ENCODE measurements around the gene ATP10A.

Gene ATP10A

DNA sequence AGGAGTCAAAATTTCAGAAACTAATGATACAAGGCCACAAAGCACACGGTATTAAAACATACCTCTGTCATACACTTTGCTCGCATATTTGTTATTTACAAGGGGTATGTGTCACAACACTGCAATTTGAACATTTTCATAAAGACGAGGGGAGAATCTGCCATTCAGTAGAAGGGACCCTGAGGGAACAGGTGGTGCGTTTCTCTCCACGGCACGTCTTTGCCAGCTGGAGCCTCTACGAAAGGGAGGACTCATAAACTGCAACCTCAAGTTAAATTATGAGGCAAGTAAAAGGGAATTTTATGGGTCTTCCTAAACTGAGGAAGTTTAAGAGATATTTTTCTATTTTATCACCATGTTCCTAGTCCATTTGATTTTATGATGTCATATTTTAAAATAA, 19.1 kb downstream of the ATP10A start:
- intact Hi-C loops (cut with DNase I): no loop called here
- DNase-seq: no peak

GRCh38 chr15:25839638-25840156, 23.4 kb downstream of the ATP10A start:
- intact Hi-C loops (cut with DNase I): no loop called here

DNA sequence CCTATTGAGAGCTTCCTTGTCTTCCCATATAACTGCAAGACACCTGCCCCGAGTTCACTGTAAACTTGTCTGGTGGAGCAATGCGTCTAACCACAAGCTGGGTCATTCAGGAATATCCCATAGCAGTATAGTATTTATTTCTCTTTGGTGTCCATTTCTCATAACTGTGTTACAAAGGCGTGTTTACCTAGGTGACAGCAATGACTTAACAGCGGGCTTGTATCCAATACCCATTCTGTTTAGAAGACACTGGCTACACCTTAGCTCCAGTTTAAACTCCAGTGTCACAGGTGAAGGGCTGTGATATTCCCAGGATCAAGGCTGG, 24.3 kb downstream of the ATP10A start:
- no peak for DNase-seq
- intact Hi-C loops (cut with DNase I): no loop called here

More at GRCh38 chr15:25839638-25840156, 23.4 kb downstream of the ATP10A start:
- no peak for DNase-seq

GRCh38 chr15:25838191-25838870, 24.8 kb downstream of the ATP10A start:
- intact Hi-C loops (cut with DNase I): no loop called here
- no peak for DNase-seq

GRCh38 chr15:25832158-25832557, 31.0 kb downstream of the ATP10A start:
- DNase-seq: no peak
- intact Hi-C loops (cut with DNase I): no loop called here

GRCh38 chr15:25830844-25831451, 32.2 kb downstream of the ATP10A start:
- intact Hi-C loops (cut with DNase I): no loop called here
- no peak for DNase-seq

DNA sequence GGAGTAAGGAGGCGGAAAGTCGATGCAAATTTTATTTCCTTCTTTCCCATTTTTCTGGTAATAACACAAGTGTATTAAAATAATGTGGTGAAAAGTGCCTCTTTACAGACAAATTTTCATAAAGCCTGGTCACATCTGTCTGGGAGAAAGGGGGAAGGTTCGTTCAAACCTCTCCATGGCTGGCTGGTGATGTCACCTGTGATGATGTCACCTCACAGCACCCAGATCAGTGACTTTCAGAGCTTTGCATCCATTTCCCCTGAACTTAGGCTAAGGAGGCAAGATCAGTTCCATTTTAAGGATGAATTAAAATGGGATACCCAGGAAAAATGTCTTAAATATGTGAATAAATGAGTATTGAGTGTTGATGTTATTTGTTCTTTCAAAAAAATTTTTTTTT, 34.1 kb downstream of the ATP10A start:
- no peak for DNase-seq
- intact Hi-C loops (cut with DNase I): no loop called here

DNA sequence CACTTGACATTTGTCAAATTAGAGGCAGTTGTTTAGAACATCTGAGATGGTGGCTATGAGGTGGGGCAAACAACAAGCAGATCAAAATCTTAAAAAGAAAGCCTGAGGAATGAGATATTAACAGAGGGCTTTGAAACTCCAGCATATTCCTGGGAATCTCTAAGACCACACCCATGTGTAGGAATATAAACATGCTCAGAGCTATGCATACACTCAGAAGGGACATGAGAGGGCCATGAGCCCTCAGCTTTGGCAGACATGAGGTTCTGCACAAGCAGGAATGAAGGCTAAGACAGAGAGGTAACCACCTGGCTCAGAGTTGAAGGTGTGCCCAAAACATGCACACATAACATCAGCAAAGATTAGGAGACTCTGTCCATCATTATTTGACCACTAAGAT, 37.9 kb downstream of the ATP10A start:
- DNase-seq: no peak
- intact Hi-C loops (cut with DNase I): no loop called here

DNA sequence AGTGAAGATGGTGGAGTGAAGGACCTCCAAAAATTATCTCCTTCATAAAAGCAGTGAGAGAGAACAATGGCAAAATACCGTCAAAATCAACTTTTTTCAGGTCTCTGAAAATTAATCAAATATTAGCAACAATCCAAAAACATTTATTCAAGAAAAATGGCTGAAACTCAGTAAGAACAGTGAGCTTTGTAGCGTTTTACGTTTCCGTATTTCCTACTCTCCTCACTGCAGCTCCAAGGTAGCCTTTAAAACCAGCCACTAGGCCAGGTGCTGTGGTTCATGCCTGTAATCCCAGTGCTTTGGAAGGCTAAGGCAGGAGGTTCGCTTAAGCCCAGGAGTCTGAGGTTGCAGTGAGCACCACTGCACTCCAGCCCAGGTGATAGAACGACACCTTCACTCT, 38.5 kb downstream of the ATP10A start:
- no peak for DNase-seq
- intact Hi-C loops (cut with DNase I): no loop called here

DNA sequence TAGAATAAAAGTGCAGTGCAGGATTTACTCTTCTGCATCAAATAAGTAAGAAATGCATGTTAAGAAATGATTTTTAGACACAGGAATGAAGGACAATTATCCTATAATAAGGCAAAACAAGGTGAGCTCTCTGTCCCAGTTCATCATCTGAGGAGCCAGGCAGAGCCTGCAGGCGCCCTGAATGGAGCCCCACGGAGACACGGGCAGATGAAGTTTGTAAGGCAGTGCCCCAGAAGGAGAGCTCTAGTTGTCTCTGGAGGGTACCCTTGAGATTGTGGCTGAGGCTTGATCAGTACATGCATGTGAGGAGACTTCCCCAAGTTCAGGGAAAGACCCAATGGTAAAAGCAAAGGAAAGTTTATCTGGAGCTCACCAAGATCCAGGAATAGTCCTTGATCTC, 50.3 kb downstream of the ATP10A start:
- intact Hi-C loops (cut with DNase I): no loop called here
- no peak for DNase-seq

- intact Hi-C loops (cut with DNase I): no loop called here
- DNase-seq: no peak
Measured at GRCh38 chr15:25812073-25812472, 51.1 kb downstream of the ATP10A start.

GRCh38 chr15:25811481-25811906, 51.6 kb downstream of the ATP10A start:
- intact Hi-C loops (cut with DNase I): no loop called here
- DNase-seq: no peak

DNA sequence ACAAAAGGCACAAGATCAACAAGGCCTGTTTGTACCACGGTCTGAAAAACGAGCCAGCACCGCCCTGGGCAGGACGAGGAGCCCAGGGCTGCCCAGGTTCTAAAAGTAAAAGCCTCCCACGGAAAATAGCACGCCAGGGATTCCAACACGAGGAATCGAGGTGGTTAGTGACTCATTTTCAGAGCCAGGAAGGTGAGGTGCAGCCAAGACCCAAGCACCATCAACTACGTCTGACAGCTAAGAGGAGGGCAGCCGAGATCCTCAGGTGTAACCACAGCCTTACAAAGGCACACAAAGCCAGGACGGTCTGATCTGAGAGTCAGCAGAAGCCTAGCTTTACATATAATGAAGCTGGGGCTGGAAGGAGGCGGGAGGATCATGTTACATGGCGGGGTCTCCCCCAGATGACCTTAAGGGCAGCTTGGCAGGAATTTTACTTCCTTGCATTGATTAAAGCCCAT, 52.5 kb downstream of the ATP10A start:
- intact Hi-C loops (cut with DNase I): no loop called here
- DNase-seq: no peak

GRCh38 chr15:25810154-25810553, 53.0 kb downstream of the ATP10A start:
- intact Hi-C loops (cut with DNase I): no loop called here
- no peak for DNase-seq

DNA sequence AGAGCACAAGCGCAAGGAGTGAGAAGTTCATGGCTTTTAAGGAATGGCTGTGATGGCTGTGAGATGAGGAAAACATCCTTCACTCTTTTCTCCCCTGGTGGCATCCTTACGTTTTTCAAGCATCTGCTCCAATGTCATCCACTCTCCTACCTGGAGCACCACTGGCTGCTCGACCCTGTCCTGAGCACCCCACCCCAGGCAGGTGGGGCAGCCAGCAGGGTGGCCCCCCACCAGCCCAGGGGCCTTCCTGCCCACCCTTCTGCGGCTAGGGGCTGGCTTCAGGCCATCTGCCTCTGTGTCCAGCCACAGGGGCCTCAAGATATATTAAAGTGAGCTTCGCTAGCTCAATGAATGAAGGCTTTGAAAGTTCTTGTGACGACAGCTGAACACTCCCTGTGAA, 56.1 kb downstream of the ATP10A start:
- no peak for DNase-seq
- intact Hi-C loops (cut with DNase I): no loop called here

DNA sequence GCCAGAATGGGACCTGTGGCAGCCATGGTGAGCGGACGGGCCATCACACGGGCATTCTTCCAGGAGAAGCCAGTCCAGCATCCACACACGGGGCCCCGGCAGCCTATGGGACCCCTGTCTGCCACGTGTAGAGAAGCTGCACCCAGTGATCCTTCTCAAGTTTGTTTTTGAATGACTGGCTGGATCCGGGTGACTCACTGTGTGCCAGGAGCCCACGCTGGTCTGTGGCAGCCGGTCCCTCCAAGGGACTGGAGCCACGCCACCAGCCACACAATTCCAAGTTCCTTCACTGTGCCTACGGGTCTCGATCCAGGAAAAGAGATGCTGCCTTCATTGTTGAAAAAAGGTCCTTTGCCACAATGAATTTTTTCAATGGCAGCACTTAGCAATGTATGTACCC, 58.1 kb downstream of the ATP10A start:
- intact Hi-C loops (cut with DNase I): no loop called here
- peak in 2 of 42 donors; percentile 15 to 39 for DNase-seq

DNA sequence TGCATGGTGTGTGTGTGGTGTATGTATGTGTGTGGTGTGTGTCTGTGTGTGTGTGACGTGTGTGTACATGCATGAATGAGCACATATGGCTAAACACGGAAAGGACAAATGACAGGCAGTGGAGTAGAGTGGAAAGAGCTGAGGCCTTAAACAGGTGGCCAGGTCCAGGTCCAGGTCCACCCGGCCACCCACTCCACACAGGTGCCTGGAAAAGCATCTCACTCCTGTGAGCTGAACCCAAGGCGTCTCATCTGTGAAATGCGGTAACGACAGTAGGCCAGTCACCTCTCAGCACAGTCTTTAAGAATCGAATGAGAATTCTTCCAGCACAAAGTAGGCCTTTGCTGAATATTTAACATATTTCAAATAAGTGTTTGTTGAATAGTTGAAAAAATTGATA, 58.7 kb downstream of the ATP10A start:
- intact Hi-C loops (cut with DNase I): no loop called here
- no peak for DNase-seq

DNA sequence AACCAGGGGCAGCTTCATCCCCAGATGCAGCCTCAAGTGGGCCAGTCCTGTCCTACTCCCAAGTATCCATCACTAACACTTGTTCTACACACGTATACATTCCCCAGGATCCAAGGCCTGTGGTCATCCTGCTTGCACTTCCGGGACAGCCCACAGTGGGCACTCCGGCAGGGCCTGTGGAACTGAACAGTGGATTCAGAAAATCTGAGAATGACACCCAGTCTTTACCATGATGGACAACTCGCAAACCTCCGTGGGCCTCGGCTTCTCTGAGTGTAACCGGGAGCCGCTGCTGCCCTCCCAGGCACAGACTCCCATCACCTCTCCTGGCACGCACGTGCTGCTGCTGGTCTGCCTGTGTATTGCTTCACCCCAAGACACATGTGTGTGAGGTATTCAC, 59.6 kb downstream of the ATP10A start:
- no peak for DNase-seq

DNA sequence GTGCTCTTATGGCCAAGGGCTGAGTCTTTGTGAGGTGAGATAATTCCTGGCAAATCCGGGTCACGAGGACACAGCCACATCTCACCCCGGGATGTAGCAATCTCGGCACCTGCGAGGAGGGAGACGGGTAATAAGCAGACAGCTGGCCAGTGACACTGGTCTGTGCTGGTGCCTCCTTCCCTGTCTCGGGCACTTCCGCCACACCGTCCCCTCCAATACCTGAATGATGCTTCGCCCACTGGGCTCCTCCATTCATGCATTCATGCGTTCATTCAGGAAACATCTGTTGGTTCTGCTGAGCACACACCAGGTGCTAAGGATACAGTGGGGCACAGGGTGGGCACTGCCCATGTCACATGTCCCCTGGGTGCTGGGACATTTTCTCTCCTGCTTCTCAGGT, 60.1 kb downstream of the ATP10A start:
- intact Hi-C loops (cut with DNase I): no loop called here

More for the DNA sequence above, 59.6 kb downstream of the ATP10A start:
- intact Hi-C loops (cut with DNase I): no loop called here

GRCh38 chr15:25802285-25802830, 60.8 kb downstream of the ATP10A start:
- intact Hi-C loops (cut with DNase I): no loop called here
- no peak for DNase-seq

More for the DNA sequence above, 60.1 kb downstream of the ATP10A start:
- DNase-seq: no peak

All from head of caudate nucleus (tissue), 42 donors.